IPS-11a (cell line): ENCODE data around the gene TSGA10IP.

Source experiments
- H3K4me3 ChIP-seq: one replicate; pipeline ENCODE4 v1.5.1; 2013; ENCODE audit warnings: low read depth, low read length, control low read depth

The TSGA10IP gene

DNA sequence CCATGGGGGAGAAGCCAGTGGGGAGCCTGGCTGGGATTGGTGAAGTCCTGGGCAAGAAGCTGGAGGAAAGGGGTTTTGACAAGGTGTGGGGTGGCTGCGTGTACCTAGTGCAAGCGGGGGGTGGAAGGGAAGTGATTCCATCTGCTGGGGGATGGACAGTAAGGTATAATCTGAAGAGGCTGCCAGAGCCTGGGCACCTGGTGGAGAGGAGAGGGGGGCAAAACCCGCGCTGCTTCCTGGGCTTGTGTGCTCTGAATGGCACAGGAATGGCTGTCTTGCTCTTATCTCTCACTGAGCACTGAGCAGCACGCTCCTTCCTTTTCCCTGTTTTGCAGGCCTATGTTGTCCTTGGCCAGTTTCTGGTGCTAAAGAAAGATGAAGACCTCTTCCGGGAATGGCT lies 58.0 kb downstream of the TSGA10IP start:
- peak overlapping the region; percentile 99 for H3K4me3 ChIP-seq

- H3K4me3 ChIP-seq: no peak overlapping the region
Observed at GRCh38 chr11:66004186-66004585, 58.9 kb downstream of the TSGA10IP start.

DNA sequence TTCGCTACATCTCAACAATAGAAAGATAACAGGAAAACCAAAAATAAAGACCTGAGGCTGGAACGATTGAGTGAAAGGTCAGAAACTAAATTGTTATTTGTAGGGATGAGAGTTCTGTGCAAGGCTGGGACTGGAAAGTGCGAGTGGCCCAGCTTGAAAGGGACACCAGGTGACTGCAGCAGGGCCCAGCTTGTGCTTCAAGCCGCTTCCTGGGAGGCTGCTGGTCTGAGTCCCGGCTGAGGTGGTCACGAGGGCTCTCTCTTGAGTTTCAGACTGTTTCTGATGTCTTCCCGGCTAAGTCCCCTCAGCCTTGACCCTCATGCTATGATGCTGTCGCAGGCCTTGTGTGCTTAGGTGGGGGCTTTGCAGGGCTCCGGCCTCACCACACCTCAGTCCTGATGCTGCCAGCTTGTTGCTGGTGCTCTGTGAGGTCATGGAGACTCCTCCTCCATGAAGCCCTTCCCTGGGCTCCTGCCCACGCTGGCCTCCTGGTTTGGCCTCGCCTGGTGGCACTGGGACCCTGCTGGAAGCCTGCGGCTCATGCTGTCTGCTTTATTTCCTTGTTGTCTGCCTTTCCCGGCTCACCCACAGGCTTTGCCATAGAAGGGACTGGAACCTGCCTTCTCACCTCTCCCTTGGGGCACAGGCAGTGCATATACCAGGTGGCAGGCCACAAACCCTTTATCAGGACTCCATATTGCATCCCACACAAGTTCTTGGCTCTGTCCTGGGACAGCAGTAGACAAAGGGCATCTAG lies 61.0 kb downstream of the TSGA10IP start:
- no peak overlapping the region for H3K4me3 ChIP-seq

DNA sequence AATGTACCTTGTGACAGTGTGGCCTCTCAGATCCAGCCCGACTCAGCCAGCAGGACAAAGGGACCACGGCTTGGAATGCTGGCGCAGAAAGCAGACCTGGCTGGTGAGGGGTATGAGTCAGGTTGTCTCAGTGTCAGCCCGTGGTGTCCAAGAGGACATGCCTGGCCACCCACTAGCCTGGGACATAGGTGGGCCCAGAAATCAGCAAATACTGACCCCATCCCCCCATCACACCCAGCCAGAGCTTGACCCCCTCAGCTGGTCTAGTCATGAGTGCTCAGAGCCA lies 61.6 kb downstream of the TSGA10IP start:
- no peak overlapping the region for H3K4me3 ChIP-seq

DNA sequence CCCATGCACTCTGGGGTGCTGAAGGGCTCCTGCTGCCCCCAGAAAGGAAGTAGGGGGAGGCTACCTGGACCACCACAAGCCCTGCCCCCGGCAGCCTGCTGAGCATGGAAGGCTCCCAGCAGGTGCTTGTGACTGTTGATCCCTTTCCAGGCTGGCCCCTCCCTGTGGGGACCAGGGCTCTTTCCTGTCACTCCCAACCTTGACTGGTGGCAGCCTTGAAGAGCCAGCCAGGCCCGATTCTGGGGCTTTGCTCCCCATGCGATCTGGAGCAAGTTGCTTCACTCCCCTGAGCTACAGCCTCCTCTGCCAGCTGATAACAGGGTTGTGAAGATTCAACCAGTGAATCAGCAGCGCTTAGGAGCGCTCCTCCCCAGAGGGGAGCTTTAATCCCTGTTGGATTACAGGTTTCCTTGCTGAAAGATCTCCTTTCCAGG lies 61.9 kb downstream of the TSGA10IP start:
- no peak overlapping the region for H3K4me3 ChIP-seq

DNA sequence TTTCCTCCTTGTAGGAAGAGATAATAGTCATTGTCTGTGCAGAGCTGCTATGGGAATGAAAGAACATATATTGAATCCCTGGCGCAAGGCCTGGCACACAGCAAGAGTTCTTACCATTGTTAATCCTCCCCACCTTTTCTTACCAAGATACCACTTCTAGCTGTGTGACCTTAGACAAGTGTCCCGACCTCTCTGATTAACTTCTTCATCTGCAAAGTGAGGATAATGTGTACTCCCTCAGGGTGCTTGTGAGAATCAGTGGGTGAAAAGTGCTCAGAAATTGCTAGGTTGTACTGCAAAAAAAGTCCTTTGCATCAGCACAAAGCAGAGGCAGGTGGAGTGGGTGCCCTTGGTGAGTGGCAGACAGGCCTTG lies 62.8 kb downstream of the TSGA10IP start:
- H3K4me3 ChIP-seq: no peak overlapping the region

DNA sequence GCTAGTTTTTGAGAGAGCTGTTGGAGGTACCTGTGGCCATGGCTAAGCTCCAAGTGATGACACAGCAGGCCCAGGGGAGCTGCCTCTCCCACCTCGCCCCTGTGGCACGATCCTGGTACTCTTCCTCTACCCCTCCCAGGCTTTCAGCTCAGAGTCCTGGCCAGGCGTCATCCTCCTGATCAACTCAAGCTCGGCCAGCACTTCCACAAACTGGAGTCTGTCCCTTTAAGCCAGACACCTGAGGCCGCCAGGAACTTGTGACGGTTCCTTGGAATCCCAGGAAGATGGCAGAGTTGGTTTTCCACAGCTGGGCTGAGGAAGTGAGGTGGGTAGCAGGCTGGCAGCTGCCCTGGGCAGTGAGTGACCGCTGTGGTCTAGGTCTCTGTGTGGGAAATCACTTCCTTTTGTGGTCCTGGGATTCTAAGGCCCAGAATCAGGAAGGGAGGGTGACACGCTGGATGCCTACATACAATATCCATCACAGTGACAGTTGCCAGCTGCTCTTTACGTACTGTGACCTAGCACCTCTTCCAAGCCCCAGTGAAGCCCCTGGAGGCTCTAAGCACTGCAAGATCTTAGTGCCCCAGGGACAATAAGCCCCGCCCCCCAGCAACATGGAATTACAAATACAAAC lies 63.3 kb downstream of the TSGA10IP start:
- H3K4me3 ChIP-seq: no peak overlapping the region
